BE2C (cell line): Measurements from ENCODE around the gene PCSK5.

ENCODE experiments used
- DNase-seq: peaks from one replicate; pipeline ENCODE4 v3.0.0-alpha.2; 2020
- H3K27me3 ChIP-seq: fragments of 250-450 bp; sonication (Bioruptor Pico); 2 replicates; pipeline ENCODE4 v1.5.1; 2020; ENCODE audit warnings: mild to moderate bottlenecking
- H3K36me3 ChIP-seq: fragments of 250-450 bp; sonication (Bioruptor Pico); 2 replicates; pipeline ENCODE4 v1.5.1; 2020; ENCODE audit warnings: mild to moderate bottlenecking
- H3K4me1 ChIP-seq: fragments of 250-450 bp; sonication (Bioruptor Pico); 2 replicates; pipeline ENCODE4 v1.5.1; 2020
- H3K4me3 ChIP-seq: 2 replicates; pipeline ENCODE4 v1.5.1; 2011; ENCODE audit warnings: low read depth, low read length
- H3K9me3 ChIP-seq: fragments of 250-450 bp; sonication (Bioruptor Pico); 2 replicates; pipeline ENCODE4 v1.5.1; 2020
- TF ChIP-seq, protein P1 (sequence below): IDR thresholded peaks from 2 replicates; pipeline ENCODE4 v1.5.1; 2012; ENCODE audit warnings: mild to moderate bottlenecking, low read depth, low read length

The PCSK5 gene

DNA sequence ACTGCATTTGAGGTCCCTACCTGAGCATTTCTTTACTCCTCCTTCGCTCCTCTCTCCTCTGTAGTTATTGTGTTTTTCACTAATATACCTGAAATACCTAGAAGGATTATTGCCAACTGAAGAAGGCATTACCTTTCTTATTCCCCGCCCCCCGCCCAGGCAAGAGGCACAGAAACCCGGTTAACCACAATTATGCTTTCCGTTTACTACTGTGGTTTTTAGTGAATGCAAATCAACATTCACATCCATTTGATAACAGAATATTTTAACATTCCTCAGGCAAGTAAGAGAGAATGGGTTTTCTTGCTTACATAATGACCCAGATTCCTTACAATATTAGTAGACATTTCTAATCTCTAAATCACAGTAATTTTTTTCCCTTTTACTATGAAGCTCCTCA is 136.9 kb downstream of the PCSK5 start:
- Histone ChIP-seq H3K36me3 (no peaks in the 10 kb centered on the region), H3K4me3 (no peak overlapping the region), H3K4me1 (no peaks in the 10 kb centered on the region), H3K27me3 (peaks cover 21% of the 10 kb centered on the region), H3K9me3 (no peaks in the 10 kb centered on the region)
- no peak for DNase-seq
- TF ChIP-seq, protein P1, sequence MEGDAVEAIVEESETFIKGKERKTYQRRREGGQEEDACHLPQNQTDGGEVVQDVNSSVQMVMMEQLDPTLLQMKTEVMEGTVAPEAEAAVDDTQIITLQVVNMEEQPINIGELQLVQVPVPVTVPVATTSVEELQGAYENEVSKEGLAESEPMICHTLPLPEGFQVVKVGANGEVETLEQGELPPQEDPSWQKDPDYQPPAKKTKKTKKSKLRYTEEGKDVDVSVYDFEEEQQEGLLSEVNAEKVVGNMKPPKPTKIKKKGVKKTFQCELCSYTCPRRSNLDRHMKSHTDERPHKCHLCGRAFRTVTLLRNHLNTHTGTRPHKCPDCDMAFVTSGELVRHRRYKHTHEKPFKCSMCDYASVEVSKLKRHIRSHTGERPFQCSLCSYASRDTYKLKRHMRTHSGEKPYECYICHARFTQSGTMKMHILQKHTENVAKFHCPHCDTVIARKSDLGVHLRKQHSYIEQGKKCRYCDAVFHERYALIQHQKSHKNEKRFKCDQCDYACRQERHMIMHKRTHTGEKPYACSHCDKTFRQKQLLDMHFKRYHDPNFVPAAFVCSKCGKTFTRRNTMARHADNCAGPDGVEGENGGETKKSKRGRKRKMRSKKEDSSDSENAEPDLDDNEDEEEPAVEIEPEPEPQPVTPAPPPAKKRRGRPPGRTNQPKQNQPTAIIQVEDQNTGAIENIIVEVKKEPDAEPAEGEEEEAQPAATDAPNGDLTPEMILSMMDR, result no peak

DNA sequence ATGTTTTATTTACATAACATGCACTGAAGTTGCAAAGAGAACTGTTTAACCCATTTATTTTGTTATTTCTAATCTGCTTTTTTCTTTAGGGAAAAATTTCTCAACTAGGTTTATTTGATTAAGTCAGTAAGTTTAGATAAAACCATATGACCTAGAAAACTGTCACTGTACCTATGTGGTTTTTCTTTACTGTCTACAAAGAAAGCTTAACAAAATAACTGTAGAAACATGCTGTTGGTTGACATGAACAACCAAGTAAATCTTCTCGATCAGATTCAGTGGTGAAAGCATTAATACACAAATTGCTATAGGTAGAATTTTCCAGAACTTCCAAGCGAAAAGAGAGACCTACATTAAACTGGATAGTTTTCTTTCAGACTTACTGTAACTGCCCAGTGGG is 137.4 kb downstream of the PCSK5 start:
- Histone ChIP-seq H3K27me3 (peaks cover 22% of the 10 kb centered on the region), H3K9me3 (no peaks in the 10 kb centered on the region), H3K4me3 (no peak overlapping the region), H3K4me1 (no peaks in the 10 kb centered on the region), H3K36me3 (no peaks in the 10 kb centered on the region)
- TF ChIP-seq, protein P1, result no peak
- no peak for DNase-seq

DNA sequence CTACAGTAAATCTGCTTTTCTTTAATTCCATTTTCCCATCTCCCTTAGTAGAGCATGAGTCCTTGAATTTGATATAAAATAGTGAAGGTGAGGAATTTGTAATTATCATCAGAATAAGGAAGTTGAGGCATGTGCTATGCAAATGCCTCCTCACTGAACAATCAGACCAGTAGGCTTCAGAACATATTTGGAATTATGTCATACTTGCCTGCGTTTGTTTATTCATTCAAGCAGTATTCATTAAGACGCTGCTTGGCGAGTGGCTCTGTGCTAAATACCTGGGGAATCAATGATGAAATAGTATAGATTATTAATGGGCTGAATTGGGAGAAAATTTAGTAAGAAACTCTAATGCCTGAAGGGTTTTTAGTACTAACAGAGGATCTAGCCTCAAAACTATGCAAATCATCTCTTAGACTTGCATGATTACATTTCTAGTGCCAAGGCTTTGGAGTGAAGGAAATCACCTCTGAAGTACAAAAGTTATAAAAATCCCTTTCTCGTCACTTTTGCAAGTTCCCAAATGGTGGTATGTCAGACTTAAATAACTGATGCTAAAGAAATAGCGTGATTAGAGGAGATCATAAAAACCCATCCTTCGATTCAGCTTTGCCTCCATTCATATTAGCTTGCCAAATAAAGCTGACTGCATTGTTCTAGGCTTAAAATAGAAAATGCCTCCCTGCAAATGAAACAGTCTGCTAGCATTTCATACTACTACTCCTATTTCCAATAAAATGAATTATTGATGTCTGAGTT is 141.7 kb downstream of the PCSK5 start:
- Histone ChIP-seq H3K4me3 (no peak overlapping the region), H3K9me3 (no peaks in the 10 kb centered on the region), H3K4me1 (no peaks in the 10 kb centered on the region), H3K27me3 (peaks cover 23% of the 10 kb centered on the region), H3K36me3 (no peaks in the 10 kb centered on the region)
- no peak for DNase-seq
- TF ChIP-seq, protein P1, result no peak

DNA sequence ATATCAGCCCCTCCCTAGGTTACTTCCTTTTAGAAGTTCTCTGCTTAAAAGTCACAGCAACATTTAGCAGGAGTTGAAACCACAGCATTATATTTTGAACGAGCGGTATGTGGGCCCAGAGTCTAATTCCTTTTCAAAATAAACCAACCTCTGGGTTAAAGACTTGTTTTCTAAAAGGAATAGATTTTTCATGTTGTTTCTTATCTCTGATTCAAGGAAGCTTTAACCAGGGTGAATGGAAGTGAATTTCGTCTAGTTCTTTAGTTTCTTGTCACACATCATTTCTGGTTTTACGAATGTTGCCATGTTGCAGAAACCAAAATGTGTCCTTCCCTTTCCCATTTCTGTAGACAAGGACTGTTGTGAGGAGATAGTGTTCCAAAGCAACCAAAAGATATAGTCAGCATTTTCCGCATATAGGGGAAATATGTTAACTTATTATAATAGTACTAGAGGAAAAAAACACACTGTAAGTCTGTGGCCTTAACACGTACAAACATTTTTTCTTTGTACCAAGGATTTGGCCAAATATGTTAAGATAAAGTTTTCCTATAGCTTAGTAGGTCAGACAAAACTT is 142.4 kb downstream of the PCSK5 start:
- no peaks in the 10 kb centered on the region for H3K36me3 ChIP-seq
- H3K4me3 ChIP-seq, result no peak overlapping the region
- H3K4me1 ChIP-seq, result no peaks in the 10 kb centered on the region
- no peak for DNase-seq
- no peaks in the 10 kb centered on the region for H3K9me3 ChIP-seq
- TF ChIP-seq, protein P1, result no peak
- H3K27me3 ChIP-seq, result peaks cover 28% of the 10 kb centered on the region

DNA sequence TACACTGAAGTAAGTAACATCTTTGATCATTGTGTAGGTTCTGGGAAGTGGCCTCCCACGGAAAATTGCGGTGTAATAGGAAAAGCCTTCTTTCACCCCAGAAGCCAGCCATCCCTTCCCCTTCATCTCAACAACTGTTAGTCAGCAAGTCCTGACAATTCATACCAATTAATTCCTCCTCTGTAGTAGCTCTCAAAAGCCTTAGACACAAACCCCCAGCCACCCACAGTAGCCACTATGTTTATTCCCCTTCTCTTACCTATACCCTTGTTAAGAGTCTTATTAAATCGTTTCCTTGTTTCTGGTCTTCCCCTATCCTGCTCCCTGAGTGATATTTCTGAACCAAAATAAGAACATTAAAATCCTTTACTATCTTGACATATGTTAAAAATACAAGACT is 143.6 kb downstream of the PCSK5 start:
- Histone ChIP-seq H3K36me3 (no peaks in the 10 kb centered on the region), H3K27me3 (peaks cover 32% of the 10 kb centered on the region), H3K4me1 (no peaks in the 10 kb centered on the region), H3K4me3 (no peak overlapping the region), H3K9me3 (no peaks in the 10 kb centered on the region)
- TF ChIP-seq, protein P1, result no peak
- no peak for DNase-seq

DNA sequence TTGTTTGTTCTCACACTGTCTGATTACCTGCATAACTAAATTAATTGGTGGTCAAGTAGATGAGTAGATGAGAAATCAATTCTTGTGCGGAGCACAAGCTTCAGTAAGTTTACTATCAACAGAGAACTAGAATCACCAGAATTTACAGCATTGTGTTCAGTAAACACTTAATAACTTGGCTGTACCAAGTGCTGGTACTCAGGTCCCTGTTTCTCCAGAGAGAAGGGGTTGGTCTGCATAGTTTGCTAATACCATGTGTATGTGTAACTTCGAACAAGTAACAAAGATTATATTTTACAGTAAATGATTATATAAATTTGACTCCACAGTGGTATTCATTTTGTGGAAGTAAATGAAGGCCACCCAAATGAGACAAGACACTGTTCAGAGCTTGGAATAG is 146.3 kb downstream of the PCSK5 start:
- no peak for DNase-seq
- TF ChIP-seq, protein P1, result no peak
- Histone ChIP-seq H3K27me3 (peaks cover 32% of the 10 kb centered on the region), H3K9me3 (no peaks in the 10 kb centered on the region), H3K36me3 (no peaks in the 10 kb centered on the region), H3K4me1 (no peaks in the 10 kb centered on the region), H3K4me3 (no peak overlapping the region)
